GM18499 (cell line): ENCODE measurements around the gene ARMC8.
"Not testable (repeated sequence)": the region's sequence is repeated elsewhere in the genome, so short reads cannot be mapped to it uniquely, and the experiment has no call there.

ENCODE experiments used
- ATAC-seq: cut with Tn5 transposase; IDR thresholded peaks from one replicate; pipeline ENCODE4 v1.9.1; 2021; ENCODE audit warnings: moderate number of reproducible peaks; ENCODE audit not compliant: insufficient read depth, unreplicated experiment

Gene ARMC8

GRCh38 chr3:138187296-138188012 lies at the start of gene ARMC8:
TSS of gene ARMC8 (plus strand) at chr3:138187301. CDS start at chr3:138187555, 254 bp downstream.
- ATAC-seq = peak; percentile 37

- ATAC-seq = no peak
Observed at GRCh38 chr3:138137861-138138260, 49.2 kb upstream of the ARMC8 start.

- no peak for ATAC-seq
Observed at GRCh38 chr3:138139691-138140090, 47.4 kb upstream of the ARMC8 start.

GRCh38 chr3:138140940-138141339 lies 46.2 kb upstream of the ARMC8 start:
- no peak for ATAC-seq

GRCh38 chr3:138142181-138142580 lies 44.9 kb upstream of the ARMC8 start:
- not testable (repeated sequence) for ATAC-seq

GRCh38 chr3:138148503-138148902 lies 38.6 kb upstream of the ARMC8 start:
- ATAC-seq = no peak

GRCh38 chr3:138154534-138154933 lies 32.6 kb upstream of the ARMC8 start:
- ATAC-seq = no peak

- ATAC-seq = no peak
Observed at GRCh38 chr3:138157743-138158142, 29.4 kb upstream of the ARMC8 start.

- ATAC-seq = no peak
Observed at GRCh38 chr3:138165061-138165460, 22.0 kb upstream of the ARMC8 start.

- ATAC-seq = no peak
Observed at GRCh38 chr3:138172625-138173024, 14.5 kb upstream of the ARMC8 start.

- no peak for ATAC-seq
Observed at GRCh38 chr3:138173769-138174420, 13.2 kb upstream of the ARMC8 start.

GRCh38 chr3:138174421-138175131 lies 12.5 kb upstream of the ARMC8 start, which contains the start of gene DBR1:
TSS of gene DBR1 (minus strand) at chr3:138174921. CDS start at chr3:138174795, 126 bp downstream.
- ATAC-seq = peak; percentile 67

GRCh38 chr3:138180375-138181029 lies 6.6 kb upstream of the ARMC8 start:
- no peak for ATAC-seq

- ATAC-seq = no peak
Observed at GRCh38 chr3:138184994-138185393, 2.1 kb upstream of the ARMC8 start.

GRCh38 chr3:138186221-138186620 lies 880 bp upstream of the ARMC8 start:
- no peak for ATAC-seq

GRCh38 chr3:138186803-138187295 lies 252 bp upstream of the ARMC8 start:
- peak; percentile 70 for ATAC-seq

- ATAC-seq = no peak
Observed at GRCh38 chr3:138188013-138188730, 1.1 kb downstream of the ARMC8 start.

- no peak for ATAC-seq
Observed at GRCh38 chr3:138195481-138195880, 8.4 kb downstream of the ARMC8 start.

GRCh38 chr3:138196023-138196422 lies 8.9 kb downstream of the ARMC8 start:
- ATAC-seq = no peak

GRCh38 chr3:138197058-138197457 lies 10.0 kb downstream of the ARMC8 start:
- no peak for ATAC-seq
